ENCODE results near the gene SBF2.

DNA sequence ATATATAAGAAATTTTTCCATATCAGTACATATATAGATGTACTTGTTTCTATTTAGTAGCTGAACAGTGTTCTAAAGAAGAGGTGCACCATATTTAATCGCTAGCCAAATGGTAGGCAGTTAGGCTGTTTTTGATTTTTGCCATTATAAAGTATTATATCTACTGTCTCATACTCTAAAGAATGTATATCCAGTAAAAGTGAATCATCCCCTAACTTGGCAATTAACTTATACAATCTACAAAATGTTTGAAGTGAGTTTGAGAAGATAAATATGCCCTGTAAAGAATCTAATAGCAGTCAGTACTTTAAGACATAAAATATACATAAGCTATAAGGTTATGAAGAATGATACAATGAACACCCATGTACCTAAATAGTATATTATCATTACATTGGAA is 338.6 kb downstream of the SBF2 start:
- TF ChIP-seq CTCF (IDR thresholded peaks at IDR 0.05) (no peak), POLR2AphosphoS5 (IDR thresholded peaks at IDR 0.05) (no peak)
